GM10266 (cell line): ENCODE results near the gene NDUFB10.

Experiments
- DNase-seq: peaks from one replicate; pipeline ENCODE4 v3.0.0; 2012; ENCODE audit errors: extremely low spot score
- CTCF ChIP-seq: IDR thresholded peaks from 2 replicates; pipeline ENCODE4 v1.5.1; 2012; ENCODE audit warnings: mild to moderate bottlenecking, low read depth; ENCODE audit not compliant: control insufficient read depth, insufficient read depth; ENCODE audit errors: missing control alignments

NDUFB10 gene

GRCh38 chr16:1989209-1990100 lies 30.1 kb downstream of the NDUFB10 start, which contains the start of gene SYNGR3:
Gene SYNGR3 (plus strand): TSS chr16:1989970. CDS start chr16:1990103, 133 bp downstream.
- DNase-seq: peak; percentile 68
- no peak for TF ChIP-seq CTCF

GRCh38 chr16:1990101-1990350 lies 30.7 kb downstream of the NDUFB10 start:
- TF ChIP-seq CTCF: no peak
- DNase-seq: no peak

- TF ChIP-seq CTCF: no peak
- DNase-seq: peak; percentile 68
Observed at GRCh38 chr16:1990351-1991134, 31.2 kb downstream of the NDUFB10 start.

GRCh38 chr16:1991135-1991551 lies 31.8 kb downstream of the NDUFB10 start:
- no peak for TF ChIP-seq CTCF
- DNase-seq: peak; percentile 74

- no peak for DNase-seq
- TF ChIP-seq CTCF: no peak
Observed at GRCh38 chr16:1991588-1991947, 32.2 kb downstream of the NDUFB10 start.

- no peak for TF ChIP-seq CTCF
- DNase-seq: peak; percentile 100
Observed at GRCh38 chr16:1991948-1992703, 32.8 kb downstream of the NDUFB10 start.
